ENCODE measurements around the gene WDR87.
"Not testable (repeated sequence)": the region's sequence is repeated elsewhere in the genome, so short reads cannot be mapped to it uniquely, and the experiment has no call there.

WDR87 gene

DNA sequence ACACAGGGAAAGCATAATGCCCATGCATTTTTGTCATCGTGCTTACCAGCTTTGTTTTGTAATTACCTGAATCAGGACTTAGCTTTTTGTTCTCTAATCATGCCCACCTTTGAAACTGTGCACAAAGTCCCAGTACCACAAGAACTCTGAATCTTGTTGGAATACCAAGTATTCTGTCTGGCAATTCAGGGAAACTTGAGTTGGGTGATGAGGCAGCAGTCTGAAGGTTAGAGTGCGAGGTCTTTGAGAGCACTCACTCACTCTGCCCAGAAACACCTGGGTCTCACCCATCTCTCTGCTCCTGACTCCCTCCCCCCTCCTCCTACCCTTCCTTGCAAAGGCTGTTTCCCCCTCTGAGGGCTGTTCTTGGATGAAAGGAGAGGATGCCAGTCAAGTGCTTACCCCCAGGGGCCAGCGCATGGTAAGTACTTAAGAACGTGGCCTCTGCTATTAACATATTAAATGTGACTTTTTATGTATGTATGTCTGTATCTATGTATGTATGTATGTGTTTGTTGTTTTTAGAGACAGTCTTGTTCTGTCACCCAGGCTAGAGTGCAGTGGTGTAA, 23.0 kb upstream of the WDR87 start:
- DNase-seq, result no peak

DNA sequence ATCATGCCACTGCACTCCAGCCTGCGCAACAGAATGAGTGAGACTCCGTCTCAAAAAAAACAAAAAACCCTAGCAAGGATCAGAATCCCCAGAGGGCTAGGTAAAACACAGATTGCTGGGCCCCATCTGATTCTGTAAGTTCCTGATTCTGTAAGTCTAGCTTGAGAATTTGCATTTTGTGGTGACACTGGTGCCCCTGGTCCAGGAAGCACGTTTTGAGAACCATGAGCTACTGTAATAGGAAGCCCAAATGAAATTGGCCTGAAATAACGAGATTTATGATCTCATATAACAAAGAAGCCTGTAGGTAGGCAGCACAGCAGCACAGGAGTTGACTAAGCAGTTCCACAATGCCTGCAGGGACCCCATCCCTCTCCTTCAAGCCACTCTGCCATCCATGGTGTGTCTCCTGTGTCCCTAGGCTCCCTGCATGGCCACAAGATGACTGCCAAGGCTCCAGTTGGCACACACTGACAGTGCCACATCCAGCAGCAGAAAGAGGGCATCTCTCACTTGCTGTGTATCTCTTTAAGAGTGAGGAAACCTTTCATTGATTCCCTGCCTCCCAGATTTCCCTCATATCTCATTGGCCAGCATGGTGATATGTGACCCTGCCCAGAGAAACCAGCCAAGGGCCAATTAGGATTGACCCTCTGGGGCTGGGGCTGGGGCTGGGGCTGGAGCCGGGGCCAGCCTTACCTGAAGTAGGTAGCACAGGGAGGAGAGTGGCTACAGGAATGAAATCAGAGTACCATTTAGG, 22.3 kb upstream of the WDR87 start:
- DNase-seq, result no peak

- DNase-seq, result no peak
Measured at GRCh38 chr19:37926711-37927110, 20.3 kb upstream of the WDR87 start.

DNA sequence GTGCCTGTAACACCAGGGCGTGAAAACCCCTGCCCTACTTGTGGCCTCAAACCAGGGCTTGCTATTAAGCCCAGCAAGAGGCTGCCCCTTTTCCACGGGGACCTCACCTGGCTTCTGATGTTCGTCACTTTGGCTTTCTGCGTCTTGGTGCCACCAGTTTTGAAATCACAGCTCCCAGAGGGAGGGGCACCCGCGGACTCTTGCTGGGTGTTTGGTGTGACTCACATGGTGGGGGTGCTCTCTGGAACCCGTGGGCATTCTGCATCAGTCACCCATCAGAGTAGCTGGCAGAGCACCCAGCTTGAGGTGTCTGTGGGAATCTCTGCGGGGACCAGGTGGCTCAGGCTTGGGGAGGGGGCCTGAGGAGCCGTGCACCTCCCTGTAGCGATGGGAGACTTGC, 19.9 kb upstream of the WDR87 start:
- DNase-seq, result no peak

DNA sequence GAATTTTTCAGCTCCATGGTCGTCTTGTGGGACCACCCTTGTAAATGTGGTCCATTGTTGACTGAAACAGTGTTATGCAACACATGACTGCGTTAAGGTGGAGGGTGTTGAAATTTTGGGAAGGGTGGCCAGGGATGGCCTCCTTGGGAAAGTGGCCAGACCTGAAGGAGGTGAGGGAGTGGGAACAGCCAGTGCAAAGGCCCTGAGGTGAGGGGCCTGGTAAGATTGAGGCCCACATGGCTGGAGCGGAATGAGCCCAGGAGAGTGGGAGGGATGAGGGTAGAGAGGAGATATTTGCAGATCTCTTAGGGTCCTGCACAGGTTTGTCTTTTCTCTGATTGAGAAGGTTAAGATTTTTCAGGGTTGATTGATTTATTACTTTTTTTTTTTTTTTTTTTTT, 18.8 kb upstream of the WDR87 start:
- DNase-seq, result no peak

GRCh38 chr19:37924573-37924972, 18.2 kb upstream of the WDR87 start:
- DNase-seq, result not testable (repeated sequence)

- no peak for DNase-seq
Measured at GRCh38 chr19:37920591-37921450, 14.4 kb upstream of the WDR87 start.

DNA sequence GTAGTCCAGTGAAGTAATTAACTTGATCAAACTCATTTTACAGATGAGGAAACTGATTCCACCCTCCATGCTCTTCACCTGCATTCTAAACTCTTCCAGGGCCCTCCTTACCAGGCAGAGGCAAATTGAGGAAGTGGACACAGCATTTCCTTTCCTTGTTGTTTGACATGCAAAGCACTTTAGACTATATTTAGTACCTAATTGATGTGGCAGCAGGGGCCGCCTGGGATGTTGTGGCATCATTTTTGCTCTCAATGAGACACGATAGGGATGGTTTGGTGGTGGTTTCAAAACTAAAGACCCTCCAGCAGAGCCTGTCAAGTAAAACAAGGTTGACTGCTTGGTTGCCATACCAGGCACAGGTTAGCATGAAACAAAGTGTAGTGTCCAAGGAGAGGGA, 8.5 kb upstream of the WDR87 start:
- no peak for DNase-seq

DNA sequence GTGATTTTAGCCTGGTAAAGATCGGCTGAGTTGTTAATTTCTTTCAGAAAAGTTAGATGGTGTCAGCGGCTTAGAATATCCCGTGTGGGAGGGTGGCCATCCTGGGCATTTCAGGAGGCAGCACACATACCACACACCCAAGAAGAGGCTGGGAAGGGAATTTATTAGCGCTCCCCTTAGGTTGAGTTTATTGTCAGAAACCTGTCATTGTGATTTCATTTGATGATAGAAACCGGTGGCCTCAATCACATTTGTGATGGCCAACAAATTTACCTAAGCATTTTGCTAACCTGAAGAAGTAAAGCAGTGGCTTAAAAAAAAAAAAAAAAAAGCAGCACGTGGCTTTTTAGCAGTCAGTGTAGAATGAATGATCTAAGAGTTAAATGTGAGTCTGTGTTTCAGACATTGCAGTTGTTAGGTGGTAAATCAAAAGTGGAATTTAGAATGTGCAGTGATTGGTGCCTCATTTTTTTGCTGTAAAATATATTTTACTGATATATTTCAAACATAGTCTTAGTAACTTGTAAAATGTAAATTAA, 3.3 kb upstream of the WDR87 start:
- DNase-seq, result no peak

DNA sequence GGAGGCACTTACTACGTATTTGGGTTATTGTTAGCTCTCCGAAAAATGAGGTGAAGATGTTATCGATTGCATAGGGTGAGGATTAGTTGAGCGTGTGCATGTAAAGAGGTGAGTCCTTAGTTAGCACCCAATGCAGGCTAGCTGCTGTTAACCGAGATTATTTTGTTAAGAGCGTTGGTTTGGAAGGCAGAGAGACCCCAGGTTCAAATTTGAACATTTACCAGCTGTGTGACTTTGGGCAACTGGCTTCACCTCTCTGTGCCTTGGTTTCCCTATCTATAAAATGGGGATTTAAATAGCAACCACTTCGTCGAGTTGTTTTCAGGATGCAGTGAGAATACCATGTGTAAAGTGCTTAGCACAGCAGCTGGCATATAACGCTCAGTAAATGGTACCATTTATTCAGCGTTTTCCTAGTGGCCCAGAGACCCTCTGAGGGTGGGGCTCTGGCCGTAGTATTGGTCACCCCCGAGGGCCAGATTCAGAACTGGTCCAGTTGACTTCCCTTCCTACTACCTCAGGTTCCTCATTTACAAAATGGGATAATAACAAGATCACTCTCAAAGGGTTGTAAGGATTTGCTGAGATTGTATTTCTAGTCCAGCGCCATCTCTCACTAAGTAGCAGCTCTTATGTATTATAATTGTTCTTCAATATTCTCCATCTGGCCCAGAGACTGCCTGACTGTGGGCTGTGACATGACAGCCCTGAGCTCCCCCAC, 1.5 kb upstream of the WDR87 start:
- no peak for DNase-seq

- DNase-seq, result peak; percentile 79 to 88 (median 86)
Measured at GRCh38 chr19:37906869-37907734, 708 bp upstream of the WDR87 start, which contains the start of gene SIPA1L3. Gene SIPA1L3, plus strand, starts transcription at chr19:37907208. Its CDS starts 174,358 bp downstream, at chr19:38081566.

GRCh38 chr19:37903096-37903495, 3.3 kb downstream of the WDR87 start:
- DNase-seq, result no peak

GRCh38 chr19:37902668-37903067, 3.7 kb downstream of the WDR87 start:
- peak; percentile 55 to 80 (median 67) for DNase-seq

GRCh38 chr19:37899966-37900365, 6.4 kb downstream of the WDR87 start:
- DNase-seq, result no peak

DNA sequence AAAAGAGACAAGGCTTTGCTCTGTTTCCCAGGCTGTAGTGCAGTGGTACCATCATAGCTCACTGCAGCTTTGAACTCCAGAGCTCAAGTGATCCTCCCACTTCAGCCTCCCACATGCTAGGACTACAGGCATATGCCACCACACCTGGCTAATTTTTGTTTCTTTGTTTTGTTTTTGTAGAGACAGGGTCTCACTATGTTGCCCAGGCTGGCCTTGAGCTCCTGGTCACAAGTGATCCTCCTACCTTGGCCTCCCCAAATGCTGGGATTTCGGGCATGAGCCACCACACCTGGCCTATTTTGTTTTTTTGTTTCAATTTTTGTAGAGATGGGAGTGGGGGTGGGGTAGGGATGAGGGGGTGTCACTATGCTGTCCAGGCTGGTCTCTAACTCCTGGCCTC, 6.9 kb downstream of the WDR87 start:
- DNase-seq, result no peak

GRCh38 chr19:37896180-37896579, 10.2 kb downstream of the WDR87 start:
- no peak for DNase-seq

DNA sequence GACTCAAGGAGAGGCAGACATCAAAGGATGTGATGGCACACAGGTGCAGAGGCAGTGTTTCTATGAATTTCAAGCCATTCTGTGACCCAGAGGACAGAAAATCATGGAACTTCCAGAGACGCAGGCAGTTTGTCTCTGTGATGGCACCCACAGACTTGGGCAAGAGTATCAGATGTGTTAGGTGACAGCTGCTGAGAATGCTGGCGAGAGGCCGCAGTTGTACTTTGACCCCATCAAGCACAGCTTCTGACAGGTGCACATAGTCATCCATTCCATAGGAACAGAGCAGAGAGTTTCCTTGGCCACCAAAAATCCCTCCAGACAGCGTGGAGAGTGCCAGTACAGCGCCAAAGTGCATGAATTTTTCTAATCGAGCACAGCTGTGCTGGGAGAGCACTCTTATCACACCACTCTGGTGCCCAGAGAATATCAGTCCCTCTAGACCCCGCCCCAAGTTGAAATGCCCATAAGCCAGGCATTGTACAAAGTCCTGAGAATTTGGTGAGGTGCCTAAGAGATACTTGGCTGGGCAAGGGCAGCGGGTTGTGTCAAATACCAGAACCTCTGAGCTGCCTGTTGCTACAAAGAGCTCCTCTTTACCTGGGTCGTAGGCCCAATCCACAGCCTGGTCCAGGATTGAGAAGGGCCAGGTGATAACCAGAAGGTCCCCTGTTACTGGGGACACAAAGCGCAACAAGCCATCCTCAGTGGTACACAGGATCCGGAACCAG, 12.4 kb downstream of the WDR87 start:
- no peak for DNase-seq

DNA sequence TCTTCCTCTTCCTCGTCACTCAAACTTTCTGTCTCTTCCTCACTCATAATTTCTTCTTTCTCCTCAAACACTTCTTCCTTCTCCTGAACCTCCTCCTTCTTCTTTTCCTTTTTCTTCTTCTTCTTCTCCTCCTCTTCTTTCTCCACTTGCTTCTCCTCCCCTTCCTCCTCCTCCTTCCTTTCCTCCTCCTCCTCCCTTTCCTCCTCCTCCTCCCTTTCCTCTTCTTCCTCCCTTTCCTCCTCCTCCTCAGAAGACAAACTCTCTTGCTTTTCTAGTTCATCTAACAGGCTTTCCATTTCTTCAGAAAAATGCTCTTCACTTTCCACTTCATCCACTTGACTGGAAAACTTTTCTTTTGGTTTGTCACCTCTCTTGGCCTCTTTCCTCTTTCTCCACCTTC, 19.8 kb downstream of the WDR87 start:
- no peak for DNase-seq

DNA sequence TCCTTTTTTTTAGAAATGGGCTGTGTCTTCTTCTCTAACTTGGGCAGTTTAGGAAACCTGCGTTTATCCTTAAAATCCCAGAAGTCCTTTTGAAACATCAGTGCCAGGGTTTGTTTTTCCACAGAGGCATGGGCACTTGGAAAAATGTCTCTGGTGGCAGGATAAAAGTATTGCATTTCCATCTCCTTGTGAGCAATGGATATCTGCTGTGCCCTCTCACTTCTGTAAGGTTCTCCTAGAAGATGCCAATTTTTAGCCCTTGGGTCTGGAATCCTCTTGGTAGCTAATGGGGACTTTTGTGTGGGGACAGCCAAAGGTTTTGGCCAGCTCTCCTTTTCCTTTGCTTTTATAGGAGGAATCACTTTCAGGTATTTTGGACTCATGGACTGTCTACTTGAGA, 21.0 kb downstream of the WDR87 start:
- no peak for DNase-seq

DNA sequence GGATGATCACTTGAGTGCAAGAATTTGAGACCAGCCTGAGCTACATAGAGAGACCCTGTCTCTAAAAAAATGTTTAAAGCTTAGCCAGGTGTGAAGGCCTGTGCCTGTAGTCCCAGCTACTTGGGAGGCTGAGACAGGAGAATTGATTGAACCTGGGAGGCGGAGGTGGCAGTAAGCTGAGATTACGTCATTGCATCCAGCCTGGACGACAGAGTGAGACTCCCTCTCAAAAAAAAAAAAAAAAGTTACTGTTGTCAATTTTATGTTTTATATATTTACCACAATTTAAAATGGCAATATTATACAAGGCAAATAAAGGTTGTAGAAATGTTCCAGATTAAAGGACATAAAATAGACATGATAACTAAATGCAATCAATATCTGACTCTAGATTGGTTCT, 29.2 kb downstream of the WDR87 start:
- no peak for DNase-seq

DNA sequence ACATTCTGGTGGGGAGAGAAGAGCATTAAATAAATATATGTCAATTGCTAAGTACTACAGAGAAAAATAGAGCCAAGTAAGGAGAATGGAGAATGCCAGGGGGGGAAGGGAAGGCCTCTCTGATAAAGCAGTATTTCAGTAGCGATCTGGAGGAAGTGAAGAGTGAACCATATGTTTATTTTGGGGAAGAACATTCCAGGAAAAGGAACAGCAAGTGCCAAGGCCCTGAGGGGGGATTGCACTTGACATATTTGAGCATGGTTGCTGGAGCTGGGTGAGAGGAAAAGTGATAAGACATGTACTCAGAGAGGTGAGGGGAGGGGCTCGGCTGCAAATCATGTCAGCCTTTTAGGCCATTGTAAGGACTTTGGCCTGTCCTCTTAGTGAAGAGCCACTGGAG, 30.4 kb downstream of the WDR87 start:
- no peak for DNase-seq

All from stimulated activated naive CD4-positive, alpha-beta T cell (primary cell).